HG03442 (cell line): ENCODE data around the gene CACNA1C.

Experiments
- ATAC-seq: cut with Tn5 transposase; IDR thresholded peaks from one replicate; pipeline ENCODE4 v1.9.1; 2021; ENCODE audit warnings: mild to moderate bottlenecking, moderate library complexity; ENCODE audit not compliant: unreplicated experiment

CACNA1C gene

DNA sequence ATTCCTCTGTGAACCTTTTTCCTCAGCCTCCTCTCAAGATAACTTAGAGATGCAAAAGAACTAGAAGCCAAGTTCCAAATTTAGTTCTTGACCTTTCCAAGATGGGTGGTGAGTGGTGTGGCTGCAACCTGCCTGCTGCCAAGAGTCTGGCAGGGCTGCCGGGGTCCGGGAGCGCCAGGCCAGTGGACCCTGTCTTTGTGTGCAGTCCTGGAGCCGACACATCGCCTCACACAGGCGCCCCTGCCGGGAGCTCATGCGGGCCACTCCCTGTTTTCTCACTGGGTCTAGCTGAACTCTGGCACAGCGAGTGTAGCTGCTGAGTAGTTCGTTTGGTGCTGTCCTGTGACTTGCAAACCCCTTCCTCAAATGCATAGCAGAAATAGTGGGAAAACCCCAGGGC is 84.9 kb downstream of the CACNA1C start:
- ATAC-seq: no peak

DNA sequence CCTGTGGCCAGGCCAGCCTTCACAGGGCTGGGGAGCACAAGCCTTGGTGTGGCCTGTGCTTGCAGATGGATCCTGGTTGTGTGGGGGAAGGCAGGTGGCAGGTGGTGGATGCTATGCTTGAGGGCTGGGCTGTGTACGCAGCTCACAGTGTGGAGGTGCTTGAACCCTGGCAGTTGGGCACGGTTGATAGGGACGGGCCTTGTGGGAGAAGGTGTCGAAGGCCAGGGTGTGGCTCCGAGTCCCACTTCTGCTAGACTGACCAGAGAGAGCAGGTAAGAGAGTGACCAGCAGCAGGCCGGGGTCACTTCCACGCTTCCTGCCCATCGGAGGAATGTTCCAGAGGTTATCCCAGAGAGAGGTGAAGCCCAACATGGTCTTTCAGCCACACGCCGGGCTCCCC is 85.5 kb downstream of the CACNA1C start:
- ATAC-seq: no peak

- ATAC-seq: no peak
Measured at GRCh38 chr12:2138871-2139308, 86.1 kb downstream of the CACNA1C start.

GRCh38 chr12:2139651-2140050 is 86.9 kb downstream of the CACNA1C start:
- no peak for ATAC-seq

GRCh38 chr12:2140858-2141519 is 88.2 kb downstream of the CACNA1C start:
- no peak for ATAC-seq

DNA sequence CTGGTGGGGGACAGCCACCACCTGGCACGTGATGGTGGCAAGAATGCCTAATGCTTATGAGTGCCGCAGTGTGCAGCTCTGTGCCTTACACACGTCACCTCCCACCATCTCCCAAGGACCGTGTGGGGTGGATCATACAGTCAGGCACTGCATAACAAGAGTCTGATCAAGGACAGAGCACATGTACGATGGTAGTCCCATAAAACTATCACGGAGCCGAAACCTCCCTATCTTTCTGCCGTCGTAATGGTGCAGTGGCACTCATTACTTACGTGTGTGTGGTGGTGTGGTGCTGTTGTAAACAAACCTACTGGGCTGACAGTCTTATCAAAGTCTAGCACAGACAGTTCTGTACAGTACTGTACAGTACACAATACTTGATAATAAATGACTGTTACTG is 89.3 kb downstream of the CACNA1C start:
- no peak for ATAC-seq

GRCh38 chr12:2144951-2145350 is 92.2 kb downstream of the CACNA1C start:
- no peak for ATAC-seq

DNA sequence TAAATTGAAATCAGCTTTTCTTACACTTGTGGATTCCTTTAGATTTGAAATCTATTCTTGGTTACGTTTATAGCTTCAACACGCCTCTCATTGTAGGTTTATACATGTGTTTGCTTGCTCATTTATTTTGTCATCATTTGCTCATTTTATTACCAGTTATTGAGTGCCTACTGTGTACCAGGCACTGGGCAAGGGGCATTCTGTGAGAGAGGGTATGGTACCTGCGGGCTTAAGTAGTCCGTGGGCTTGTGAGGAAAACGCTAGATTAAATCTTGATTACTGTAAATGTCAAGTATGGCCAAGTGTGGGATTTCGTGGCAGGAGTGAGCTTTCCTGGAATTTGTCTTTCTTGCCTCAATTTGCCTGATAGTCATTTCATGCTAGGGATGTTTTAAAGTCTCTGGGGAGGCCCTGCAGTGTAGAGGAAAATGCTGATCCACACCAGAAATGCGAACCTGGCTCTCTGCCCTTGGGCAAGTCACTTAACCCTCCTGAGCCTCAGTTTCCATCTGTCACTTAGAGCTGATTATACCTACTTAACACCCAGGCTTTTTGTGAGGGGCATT is 92.7 kb downstream of the CACNA1C start:
- ATAC-seq: no peak

DNA sequence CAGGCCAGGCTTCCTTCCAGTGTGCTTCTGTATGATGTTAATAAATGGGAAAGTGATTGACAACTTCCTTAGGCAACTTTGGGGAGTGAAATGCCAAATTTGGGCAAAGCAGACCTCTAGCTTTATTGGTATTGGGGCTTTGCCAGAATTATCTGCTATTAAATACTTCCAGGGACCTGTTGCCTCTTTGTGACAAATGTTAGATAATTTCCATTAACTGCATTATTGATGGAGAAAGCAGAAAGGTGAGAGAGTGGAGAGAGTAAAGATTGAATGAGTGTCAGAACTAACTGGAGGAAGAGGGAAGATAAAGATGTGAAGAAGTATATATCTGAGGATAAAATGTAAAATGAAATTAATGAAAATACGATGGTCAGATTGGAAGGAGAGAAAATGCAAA is 94.5 kb downstream of the CACNA1C start:
- no peak for ATAC-seq

GRCh38 chr12:2149091-2149490 is 96.3 kb downstream of the CACNA1C start:
- ATAC-seq: no peak

DNA sequence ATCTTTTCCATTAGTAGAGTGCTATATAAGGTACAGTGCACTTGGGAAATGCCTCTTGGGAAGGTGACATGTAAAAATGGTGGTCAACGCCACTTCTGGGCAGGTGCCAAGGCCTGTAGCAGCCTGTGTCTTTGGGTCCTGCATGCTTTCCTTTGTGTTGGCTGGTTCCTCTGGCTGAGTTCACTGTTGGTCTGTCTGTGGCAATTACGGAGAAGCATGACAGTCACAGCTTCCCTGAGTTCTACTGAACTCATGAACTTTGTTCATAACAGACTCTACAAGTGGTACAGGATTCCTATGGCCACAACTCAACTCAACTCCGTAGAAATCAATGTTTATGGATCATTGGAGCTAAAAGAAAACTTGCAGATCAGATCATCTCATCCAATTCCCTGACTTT is 98.0 kb downstream of the CACNA1C start:
- no peak for ATAC-seq

GRCh38 chr12:2151391-2151790 is 98.6 kb downstream of the CACNA1C start:
- no peak for ATAC-seq

DNA sequence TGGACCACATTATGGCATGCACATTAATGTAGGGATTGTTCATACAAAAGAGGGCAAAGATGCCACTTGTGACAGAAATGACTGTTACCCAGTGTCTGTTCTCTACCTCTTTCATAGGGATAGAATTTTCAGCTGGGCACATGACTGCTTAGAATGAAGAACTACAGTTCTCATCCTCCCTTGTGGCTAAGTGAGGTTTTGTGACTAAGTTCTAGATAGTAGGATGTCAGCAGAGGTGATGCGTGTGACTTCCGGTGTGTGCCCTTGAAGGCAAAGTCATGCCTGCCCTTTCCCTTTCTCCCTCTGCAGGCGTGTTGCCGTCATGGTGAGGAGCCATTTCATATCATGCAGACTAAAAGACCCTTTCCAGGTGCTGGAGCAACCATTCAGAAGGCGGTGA is 99.3 kb downstream of the CACNA1C start:
- ATAC-seq: peak; percentile 64

DNA sequence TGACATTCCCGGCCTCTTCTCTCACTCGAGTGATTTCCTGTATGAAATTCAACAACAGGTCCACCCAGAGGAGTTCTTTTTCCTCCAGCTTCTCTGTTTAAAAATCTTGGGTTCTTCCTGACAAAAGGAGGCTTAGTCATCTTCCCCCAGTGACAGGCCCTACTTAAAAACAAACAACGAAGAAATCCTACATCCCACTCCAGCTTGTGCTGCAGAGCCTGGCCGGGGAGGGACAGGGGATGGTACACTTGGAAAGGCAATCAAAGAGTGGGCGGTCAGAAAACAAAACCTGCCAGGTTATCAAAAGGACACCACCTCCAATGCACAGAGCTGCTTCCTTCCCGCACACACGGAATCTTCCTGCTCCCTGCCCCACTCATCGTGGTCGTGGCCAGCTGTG is 101.3 kb downstream of the CACNA1C start:
- no peak for ATAC-seq

DNA sequence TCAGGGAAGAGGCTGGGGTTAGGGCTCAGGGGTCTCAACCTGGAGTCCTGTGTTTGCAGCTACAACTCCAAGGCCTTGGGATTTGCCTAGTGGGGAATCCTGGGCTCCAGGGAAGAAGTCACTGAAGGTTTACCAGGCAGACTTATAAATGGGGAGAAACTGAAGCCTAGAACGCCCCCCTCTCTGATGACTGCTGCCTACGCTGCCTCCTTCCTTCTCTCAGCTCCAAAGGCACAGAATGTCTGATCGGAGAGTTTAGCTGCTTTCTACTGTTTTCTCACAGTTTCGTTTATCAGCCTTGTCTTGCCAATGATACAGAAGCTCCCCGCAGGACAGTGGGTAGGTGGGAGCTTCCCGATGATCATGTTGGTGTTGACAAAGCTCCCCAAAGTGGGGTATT is 101.7 kb downstream of the CACNA1C start:
- ATAC-seq: no peak

- ATAC-seq: no peak
Measured at GRCh38 chr12:2156333-2156732, 103.5 kb downstream of the CACNA1C start.

- no peak for ATAC-seq
Measured at GRCh38 chr12:2160043-2160442, 107.3 kb downstream of the CACNA1C start.

DNA sequence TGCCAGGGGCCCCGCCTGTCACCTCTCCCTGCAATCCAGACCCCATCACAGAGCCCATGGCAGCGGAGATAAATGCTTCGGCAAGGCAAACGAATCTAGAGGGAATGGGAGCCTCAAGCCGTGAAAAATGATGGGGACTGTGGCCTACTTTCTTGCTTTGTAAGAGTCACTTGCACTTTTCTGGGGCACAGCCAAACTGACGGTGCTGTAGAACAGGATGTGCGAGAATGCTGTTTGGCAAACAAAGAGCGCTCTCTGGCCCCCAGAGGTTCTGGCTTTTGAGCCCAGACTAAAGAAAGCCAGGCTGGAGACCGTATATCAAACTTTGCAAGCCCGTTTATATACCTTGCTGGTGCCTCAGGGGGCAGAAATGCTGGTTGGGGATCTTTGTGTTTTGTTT is 108.7 kb downstream of the CACNA1C start:
- ATAC-seq: no peak

DNA sequence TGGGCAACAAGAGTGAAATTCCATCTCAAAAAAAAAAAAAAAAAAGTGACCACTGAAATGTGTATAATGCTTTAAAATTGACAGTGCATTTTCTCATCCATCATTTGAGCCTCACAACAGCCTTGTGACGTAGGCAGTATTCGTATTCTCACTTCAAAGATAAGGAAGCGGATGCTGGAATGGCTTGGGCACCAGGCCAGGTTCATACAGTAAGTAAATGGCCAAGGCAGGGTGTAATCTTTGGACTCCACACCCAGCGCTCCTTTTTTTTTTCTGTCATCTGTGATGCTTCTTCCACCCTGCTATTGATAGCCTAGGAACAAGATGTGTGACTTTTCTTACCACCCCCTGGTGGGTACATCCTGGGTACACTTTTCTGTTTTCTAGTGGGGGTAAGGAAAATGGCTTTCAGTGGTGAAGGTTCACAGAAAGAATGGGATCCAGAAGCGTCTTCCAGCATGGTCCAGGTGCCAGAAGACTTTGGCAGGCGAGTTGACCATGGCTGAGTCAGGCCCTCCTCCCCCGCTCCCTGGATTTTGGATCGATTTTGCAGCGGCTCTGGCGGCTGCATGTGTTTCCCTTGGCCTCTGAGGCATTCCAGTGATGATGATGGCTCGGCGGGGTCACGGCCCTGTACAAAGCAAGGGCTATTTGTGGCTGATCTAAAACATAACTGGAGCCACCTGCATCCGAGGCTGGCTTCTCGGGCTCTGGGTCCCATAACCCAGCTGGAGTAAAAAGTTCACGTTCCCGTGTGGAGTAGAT is 110.6 kb downstream of the CACNA1C start:
- ATAC-seq: no peak

- ATAC-seq: no peak
Measured at GRCh38 chr12:2165021-2165420, 112.2 kb downstream of the CACNA1C start.

DNA sequence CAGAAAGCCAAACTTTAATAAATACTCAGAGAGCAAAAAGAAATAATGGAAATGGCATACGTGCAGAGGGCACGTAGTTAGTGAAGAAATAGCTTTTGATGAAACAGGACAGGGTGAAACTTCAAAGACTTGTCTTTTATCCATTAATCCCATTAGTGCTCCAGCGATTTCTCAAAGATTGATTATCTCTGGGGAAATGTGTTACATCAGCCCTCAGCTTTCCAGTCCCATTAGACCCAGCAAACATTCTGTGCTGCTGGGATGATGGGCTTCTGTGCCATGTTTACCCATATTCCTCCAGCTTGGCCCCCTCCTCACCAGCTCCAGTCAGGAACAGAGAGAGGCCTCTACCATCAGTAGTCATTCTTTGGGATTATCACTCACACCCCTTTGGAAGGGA is 113.1 kb downstream of the CACNA1C start:
- ATAC-seq: no peak

- no peak for ATAC-seq
Measured at GRCh38 chr12:2166696-2167095, 113.9 kb downstream of the CACNA1C start.
